Measurements from ENCODE around the gene ANXA3. TPM values are rescaled to one million over a fixed set of nuclear protein-coding genes. Genes with fewer than 3 reads are reported as not detected.

ANXA3 gene
- total RNA-seq, 4 donors from 2014 or later, result 98.4 to 216 (median 186) TPM

- H3K4me3 ChIP-seq, result no peak overlapping the region
- no peaks in the 10 kb centered on the region for H3K9me3 ChIP-seq
- intact Hi-C loops (cut with DNase I), result no loop called here
- no peaks in the 10 kb centered on the region for H3K36me3 ChIP-seq
- DNase-seq (ENCODE audit: extremely low spot score), result no peak
- 46% methylated on average over 2 of the region's 2 CpGs for WGBS
- H3K4me1 ChIP-seq, result peaks cover 26 to 52% (median 33%) of the 10 kb centered on the region in 4 donors
- no peaks in the 10 kb centered on the region for H3K27me3 ChIP-seq
- TF ChIP-seq CTCF (IDR thresholded peaks at IDR 0.05) (no peak), POLR2AphosphoS5 (IDR thresholded peaks at IDR 0.05) (no peak), POLR2A (IDR thresholded peaks at IDR 0.05; ENCODE audit: low read depth) (no peak), EP300 (IDR thresholded peaks at IDR 0.05) (no peak)
- no peak overlapping the region for H3K27ac ChIP-seq (replicated peaks in 1 of 4)
Measured at GRCh38 chr4:78653655-78654054, 102.1 kb downstream of the ANXA3 start.

- DNase-seq (ENCODE audit: extremely low spot score), result no peak
- H3K4me1 ChIP-seq, result peaks cover 26 to 59% (median 38%) of the 10 kb centered on the region in 4 donors
Measured at GRCh38 chr4:78654807-78655206, 103.2 kb downstream of the ANXA3 start.

GRCh38 chr4:78656968-78657445, 105.4 kb downstream of the ANXA3 start:
- TF ChIP-seq POLR2AphosphoS5 (IDR thresholded peaks at IDR 0.05), result peak in 1 of 2 donors; percentile 22
- TF ChIP-seq EP300 (IDR thresholded peaks at IDR 0.05), result no peak
- no peak for TF ChIP-seq CTCF (IDR thresholded peaks at IDR 0.05)
- Histone ChIP-seq H3K27me3 (no peaks in the 10 kb centered on the region), H3K4me3 (no peak overlapping the region), H3K9me3 (no peaks in the 10 kb centered on the region), H3K36me3 (no peaks in the 10 kb centered on the region), H3K4me1 (peaks cover 32 to 46% (median 38%) of the 10 kb centered on the region in 4 donors), H3K27ac (replicated peaks in 1 of 4) (peak overlapping the region in 2 of 4 donors; percentile 4 to 5)
- intact Hi-C loops (cut with DNase I), result no loop called here
- WGBS, result 63% methylated on average over 7 of the region's 7 CpGs
- peak; percentile 62 for DNase-seq (ENCODE audit: extremely low spot score)

More at GRCh38 chr4:78654807-78655206, 103.2 kb downstream of the ANXA3 start:
- Histone ChIP-seq H3K27ac (replicated peaks in 1 of 4) (no peak overlapping the region), H3K9me3 (no peaks in the 10 kb centered on the region), H3K27me3 (no peaks in the 10 kb centered on the region), H3K4me3 (no peak overlapping the region), H3K36me3 (no peaks in the 10 kb centered on the region)
- intact Hi-C loops (cut with DNase I), result no loop called here
- 22% methylated on average over 1 of the region's 1 CpG for WGBS
- TF ChIP-seq CTCF (IDR thresholded peaks at IDR 0.05), result no peak
- TF ChIP-seq POLR2AphosphoS5 (IDR thresholded peaks at IDR 0.05), result no peak
- TF ChIP-seq EP300 (IDR thresholded peaks at IDR 0.05), result no peak

- no peak overlapping the region for H3K4me3 ChIP-seq
- peaks cover 14 to 37% (median 22%) of the 10 kb centered on the region in 4 donors for H3K4me1 ChIP-seq
- WGBS, result 43% methylated on average over 1 of the region's 1 CpG
- intact Hi-C loops (cut with DNase I), result no loop called here
- no peaks in the 10 kb centered on the region for H3K9me3 ChIP-seq
- DNase-seq (ENCODE audit: extremely low spot score), result no peak
- H3K36me3 ChIP-seq, result no peaks in the 10 kb centered on the region
- TF ChIP-seq POLR2AphosphoS5 (IDR thresholded peaks at IDR 0.05), result no peak
- no peak for TF ChIP-seq EP300 (IDR thresholded peaks at IDR 0.05)
- TF ChIP-seq CTCF (IDR thresholded peaks at IDR 0.05), result no peak
- no peak for TF ChIP-seq POLR2A (IDR thresholded peaks at IDR 0.05; ENCODE audit: low read depth)
- no peaks in the 10 kb centered on the region for H3K27me3 ChIP-seq
- H3K27ac ChIP-seq (replicated peaks in 1 of 4), result no peak overlapping the region
Measured at GRCh38 chr4:78659264-78659663, 107.7 kb downstream of the ANXA3 start.

GRCh38 chr4:78659665-78660064, 108.1 kb downstream of the ANXA3 start:
- TF ChIP-seq EP300 (IDR thresholded peaks at IDR 0.05) (no peak), CTCF (IDR thresholded peaks at IDR 0.05) (no peak), POLR2AphosphoS5 (IDR thresholded peaks at IDR 0.05) (no peak), POLR2A (IDR thresholded peaks at IDR 0.05; ENCODE audit: low read depth) (no peak)
- Histone ChIP-seq H3K4me3 (no peak overlapping the region), H3K9me3 (no peaks in the 10 kb centered on the region), H3K4me1 (peaks cover 10 to 33% (median 20%) of the 10 kb centered on the region in 4 donors), H3K36me3 (no peaks in the 10 kb centered on the region), H3K27me3 (no peaks in the 10 kb centered on the region), H3K27ac (replicated peaks in 1 of 4) (no peak overlapping the region)
- intact Hi-C loops (cut with DNase I), result no loop called here
- WGBS, result 88% methylated on average over 1 of the region's 1 CpG
- DNase-seq (ENCODE audit: extremely low spot score), result no peak

All from esophagus muscularis mucosa (tissue), 4 donors.